NCI-H748 treated with DMSO at 0.1 percent for 48 hours (cell line): ENCODE results near the gene EXOC3L4.

Source experiments
- DNase-seq: peaks from one replicate; lab custom pipeline; 2025; lab: John Stamatoyannopoulos, UW

EXOC3L4 gene

GRCh38 chr14:103070971-103071542 is 23.5 kb upstream of the EXOC3L4 start:
- DNase-seq: no peak

- DNase-seq: no peak
These were observed 22.8 kb upstream of the EXOC3L4 start for GRCh38 chr14:103071544-103072251.

GRCh38 chr14:103072595-103073366 is 21.7 kb upstream of the EXOC3L4 start:
- DNase-seq: no peak

- DNase-seq: no peak
These were observed 21.1 kb upstream of the EXOC3L4 start for GRCh38 chr14:103073367-103073875.

GRCh38 chr14:103073876-103074728 is 20.4 kb upstream of the EXOC3L4 start:
- no peak for DNase-seq

- peak; percentile 28 for DNase-seq
These were observed 19.7 kb upstream of the EXOC3L4 start for GRCh38 chr14:103074729-103075367.

- DNase-seq: peak; percentile 86
These were observed 16.1 kb upstream of the EXOC3L4 start for GRCh38 chr14:103078420-103078749.

- no peak for DNase-seq
These were observed 15.5 kb upstream of the EXOC3L4 start for GRCh38 chr14:103078860-103079587.

- DNase-seq: no peak
These were observed 12.6 kb upstream of the EXOC3L4 start for GRCh38 chr14:103081951-103082350.

- DNase-seq: no peak
These were observed 10.3 kb upstream of the EXOC3L4 start, which contains the start of gene LBHD2 for GRCh38 chr14:103084021-103084919. Gene LBHD2 (plus strand): TSS chr14:103084210. CDS start chr14:103086013, 1,803 bp downstream.

GRCh38 chr14:103085106-103086091 is 9.1 kb upstream of the EXOC3L4 start:
- DNase-seq: no peak

- no peak for DNase-seq
These were observed 7.7 kb upstream of the EXOC3L4 start for GRCh38 chr14:103086771-103087342.

- DNase-seq: no peak
These were observed 7.1 kb upstream of the EXOC3L4 start for GRCh38 chr14:103087343-103087835.

GRCh38 chr14:103088921-103089320 is 5.6 kb upstream of the EXOC3L4 start:
- DNase-seq: no peak

- DNase-seq: no peak
These were observed 4.9 kb upstream of the EXOC3L4 start for GRCh38 chr14:103089386-103090335.

GRCh38 chr14:103090481-103091020 is 4.0 kb upstream of the EXOC3L4 start:
- no peak for DNase-seq
